ENCODE measurements around the gene DMP1. TPM values are rescaled to one million over a fixed set of nuclear protein-coding genes. Genes with fewer than 3 reads are reported as not detected.

Gene DMP1
- total RNA-seq, 2 experiments from 2014 or later: not detected

DNA sequence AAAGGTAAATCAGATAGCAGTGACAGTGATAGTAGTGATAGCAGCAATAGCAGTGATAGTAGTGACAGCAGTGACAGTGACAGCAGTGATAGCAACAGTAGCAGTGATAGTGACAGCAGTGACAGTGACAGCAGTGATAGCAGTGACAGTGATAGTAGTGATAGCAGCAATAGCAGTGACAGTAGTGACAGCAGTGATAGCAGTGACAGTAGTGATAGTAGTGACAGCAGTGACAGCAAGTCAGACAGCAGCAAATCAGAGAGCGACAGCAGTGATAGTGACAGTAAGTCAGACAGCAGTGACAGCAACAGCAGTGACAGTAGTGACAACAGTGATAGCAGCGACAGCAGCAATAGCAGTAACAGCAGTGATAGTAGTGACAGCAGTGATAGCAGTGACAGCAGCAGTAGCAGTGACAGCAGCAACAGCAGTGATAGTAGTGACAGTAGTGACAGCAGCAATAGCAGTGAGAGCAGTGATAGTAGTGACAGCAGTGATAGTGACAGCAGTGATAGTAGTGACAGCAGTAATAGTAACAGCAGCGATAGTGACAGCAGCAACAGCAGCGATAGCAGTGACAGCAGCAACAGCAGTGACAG lies 35.7 kb upstream of the DMP1 start:
- BruUV-seq (replicated peaks): no TSS peak
- no peak overlapping the region for H3K4me2 ChIP-seq (ENCODE audit: low read length)
- no peaks in the 10 kb centered on the region for H3K79me2 ChIP-seq (ENCODE audit: insufficient read depth, low read depth, low read length)
- H2AFZ ChIP-seq (ENCODE audit: low read length): no peak overlapping the region
- no peak overlapping the region for H3K4me3 ChIP-seq (ENCODE audit: low read depth, low read length, poor library complexity, severe bottlenecking)
- no peak for DNase-seq (ENCODE audit: low spot score)
- H3K36me3 ChIP-seq (ENCODE audit: insufficient read depth, low read length): no peaks in the 10 kb centered on the region
- no peaks in the 10 kb centered on the region for H4K20me1 ChIP-seq (ENCODE audit: insufficient read depth, low read length)
- intact Hi-C loops (cut with micrococcal nuclease; ENCODE audit: unreplicated experiment): no loop called here
- H3K9me3 ChIP-seq (ENCODE audit: low read length): no peaks in the 10 kb centered on the region
- no peak for TF ChIP-seq EZH2phosphoT487 (IDR thresholded peaks at IDR 0.05; ENCODE audit: borderline replicate concordance, low read depth, low read length)
- no peak for TF ChIP-seq CTCF (conservative IDR thresholded peaks at IDR 0.05; ENCODE audit: low read length)
- H3K27ac ChIP-seq (ENCODE audit: low read depth, low read length, poor library complexity, severe bottlenecking): no peak overlapping the region
- ChIA-PET CTCF (ENCODE audit: unreplicated experiment) (no interaction called here), POLR2A (no interaction called here)
- H3K9me2 ChIP-seq (ENCODE audit: insufficient read depth, low read length): no peaks in the 10 kb centered on the region
- H3K4me1 ChIP-seq (ENCODE audit: insufficient read depth, low read length, poor library complexity, severe bottlenecking): no peaks in the 10 kb centered on the region

DNA sequence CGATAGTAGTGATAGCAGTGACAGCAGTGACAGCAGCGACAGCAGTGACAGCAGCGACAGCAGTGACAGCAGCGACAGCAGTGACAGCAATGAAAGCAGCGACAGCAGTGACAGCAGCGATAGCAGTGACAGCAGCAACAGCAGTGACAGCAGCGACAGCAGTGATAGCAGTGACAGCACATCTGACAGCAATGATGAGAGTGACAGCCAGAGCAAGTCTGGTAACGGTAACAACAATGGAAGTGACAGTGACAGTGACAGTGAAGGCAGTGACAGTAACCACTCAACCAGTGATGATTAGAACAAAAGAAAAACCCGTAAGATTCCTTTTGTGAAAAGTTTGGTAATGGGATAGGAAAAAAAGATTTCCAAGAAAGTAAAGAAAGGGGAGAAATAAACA lies 33.8 kb upstream of the DMP1 start:
- TF ChIP-seq CTCF (conservative IDR thresholded peaks at IDR 0.05; ENCODE audit: low read length): no peak
- Histone ChIP-seq H3K9me3 (ENCODE audit: low read length) (no peaks in the 10 kb centered on the region), H3K9me2 (ENCODE audit: insufficient read depth, low read length) (no peaks in the 10 kb centered on the region), H3K36me3 (ENCODE audit: insufficient read depth, low read length) (no peaks in the 10 kb centered on the region), H3K4me2 (ENCODE audit: low read length) (no peak overlapping the region), H3K27ac (ENCODE audit: low read depth, low read length, poor library complexity, severe bottlenecking) (no peak overlapping the region), H2AFZ (ENCODE audit: low read length) (no peak overlapping the region), H4K20me1 (ENCODE audit: insufficient read depth, low read length) (no peaks in the 10 kb centered on the region), H3K79me2 (ENCODE audit: insufficient read depth, low read depth, low read length) (no peaks in the 10 kb centered on the region), H3K4me3 (ENCODE audit: low read depth, low read length, poor library complexity, severe bottlenecking) (no peak overlapping the region), H3K4me1 (ENCODE audit: insufficient read depth, low read length, poor library complexity, severe bottlenecking) (no peaks in the 10 kb centered on the region)
- intact Hi-C loops (cut with micrococcal nuclease; ENCODE audit: unreplicated experiment): no loop called here
- BruUV-seq (replicated peaks): no TSS peak
- no peak for DNase-seq (ENCODE audit: low spot score)
- POLR2A ChIA-PET: no interaction called here
- CTCF ChIA-PET (ENCODE audit: unreplicated experiment): no interaction called here

DNA sequence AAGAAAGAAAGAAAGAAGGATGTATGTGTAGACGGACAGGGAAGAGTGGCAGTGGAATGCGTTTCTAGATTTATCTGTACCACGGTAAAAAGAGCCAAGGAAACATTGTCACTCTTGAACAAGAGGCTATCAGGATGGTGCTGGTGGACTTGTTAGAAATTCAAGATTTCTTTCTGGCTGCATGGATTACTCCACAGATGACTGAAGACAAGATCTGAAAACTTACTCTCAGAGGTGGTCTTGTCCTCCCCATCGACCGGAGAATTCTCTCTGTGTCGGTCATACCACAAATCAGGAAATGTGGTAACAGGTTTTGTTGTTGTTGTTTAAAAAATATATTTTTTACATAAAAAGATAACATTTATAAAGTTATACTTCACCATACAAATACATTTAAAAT lies 30.0 kb upstream of the DMP1 start:
- ChIA-PET POLR2A (no interaction called here), CTCF (ENCODE audit: unreplicated experiment) (no interaction called here)
- Histone ChIP-seq H3K9me2 (ENCODE audit: insufficient read depth, low read length) (no peaks in the 10 kb centered on the region), H3K9me3 (ENCODE audit: low read length) (no peaks in the 10 kb centered on the region), H2AFZ (ENCODE audit: low read length) (no peak overlapping the region), H3K36me3 (ENCODE audit: insufficient read depth, low read length) (no peaks in the 10 kb centered on the region), H3K4me3 (ENCODE audit: low read depth, low read length, poor library complexity, severe bottlenecking) (no peak overlapping the region), H3K79me2 (ENCODE audit: insufficient read depth, low read depth, low read length) (no peaks in the 10 kb centered on the region), H3K4me1 (ENCODE audit: insufficient read depth, low read length, poor library complexity, severe bottlenecking) (no peaks in the 10 kb centered on the region), H3K27ac (ENCODE audit: low read depth, low read length, poor library complexity, severe bottlenecking) (no peak overlapping the region), H4K20me1 (ENCODE audit: insufficient read depth, low read length) (no peaks in the 10 kb centered on the region), H3K4me2 (ENCODE audit: low read length) (no peak overlapping the region)
- no TSS peak for BruUV-seq (replicated peaks)
- TF ChIP-seq CTCF (conservative IDR thresholded peaks at IDR 0.05; ENCODE audit: low read length) (no peak), EZH2phosphoT487 (IDR thresholded peaks at IDR 0.05; ENCODE audit: borderline replicate concordance, low read depth, low read length) (no peak)
- intact Hi-C loops (cut with micrococcal nuclease; ENCODE audit: unreplicated experiment): no loop called here
- no peak for DNase-seq (ENCODE audit: low spot score)
